NCI-H2196 treated with DMSO at 0.1 percent for 48 hours (cell line): ENCODE data around the gene TADA2A.

Experiments
- DNase-seq: peaks from one replicate; lab custom pipeline; 2025; ENCODE audit not compliant: unreplicated experiment; lab: John Stamatoyannopoulos, UW

TADA2A gene

DNA sequence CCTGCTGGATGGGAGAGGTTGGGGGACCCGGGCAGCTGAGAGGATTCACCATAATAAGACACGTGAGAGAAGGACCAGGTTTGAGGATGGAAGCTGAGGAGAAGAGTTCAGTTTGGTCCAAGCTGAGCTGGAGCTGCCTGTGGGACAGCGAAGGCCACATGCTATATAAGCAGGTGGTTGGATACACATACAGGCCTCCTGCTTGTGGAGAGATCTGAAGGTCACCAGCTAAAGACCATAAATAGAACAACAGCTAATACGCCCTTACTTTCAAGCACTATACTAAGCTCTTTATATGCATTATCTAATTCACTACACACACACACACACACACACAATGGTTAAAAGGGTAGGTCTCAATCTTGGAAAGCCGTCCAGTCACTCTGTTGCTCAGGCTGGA, 115.1 kb downstream of the TADA2A start:
- DNase-seq = no peak

GRCh38 chr17:37523715-37524219, 117.1 kb downstream of the TADA2A start:
- DNase-seq = no peak

DNA sequence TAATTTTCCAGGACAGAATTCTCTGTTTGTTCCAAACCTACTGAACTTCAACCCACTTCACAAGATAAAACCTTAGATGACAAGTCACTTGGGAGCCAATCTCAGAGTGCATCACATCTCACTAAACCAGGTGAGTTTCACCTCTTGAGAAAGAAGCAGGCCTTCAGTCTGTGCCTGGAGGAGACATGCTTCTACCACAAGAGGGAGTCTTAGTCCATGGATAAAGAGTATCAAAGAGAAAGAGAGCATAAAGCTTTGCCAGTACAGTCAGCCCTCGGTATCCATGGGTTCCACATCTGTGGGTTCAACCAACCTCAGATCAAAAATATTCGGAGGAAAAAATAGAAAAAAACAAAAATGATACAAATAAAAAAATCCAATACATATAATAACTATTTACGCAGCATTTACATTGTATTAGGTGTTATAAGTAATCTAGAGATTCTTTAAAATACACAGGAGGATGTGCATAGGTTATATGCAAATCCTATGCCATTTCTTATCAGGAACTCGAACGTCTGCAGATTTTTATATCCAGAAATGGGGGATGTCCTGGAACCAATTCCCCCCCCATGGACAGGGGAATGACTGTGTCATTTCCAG, 120.7 kb downstream of the TADA2A start:
- peak; percentile 9 for DNase-seq
